Neural progenitor cell (in vitro differentiated cells): Measurements from ENCODE around the gene RBM19. TPM values are rescaled to one million over a fixed set of nuclear protein-coding genes. Genes with fewer than 3 reads are reported as not detected.

Experiments used
- DNase-seq: peaks from one replicate; pipeline ENCODE4 v3.0.0-alpha.2; 2016; ENCODE audit warnings: low spot score
- H2AFZ ChIP-seq: fragments of 200-600 bp; sonication (generic); replicated peaks from 2 replicates; pipeline ENCODE4 v1.6.1; 2016; ENCODE audit warnings: antibody characterized with exemption
- H3F3A ChIP-seq: fragments of 200-600 bp; sonication (generic); 2 replicates; pipeline ENCODE4 v1.6.1; 2016; ENCODE audit warnings: antibody characterized with exemption, low read depth
- H3K27ac ChIP-seq: fragments of 200-600 bp; sonication (generic); 2 replicates; pipeline ENCODE4 v1.5.1; 2016; ENCODE audit warnings: mild to moderate bottlenecking
- H3K27me3 ChIP-seq: fragments of 200-600 bp; sonication (generic); 2 replicates; pipeline ENCODE4 v1.6.1; 2016; ENCODE audit warnings: mild to moderate bottlenecking, moderate library complexity
- H3K36me3 ChIP-seq: fragments of 200-600 bp; sonication (generic); 2 replicates; pipeline ENCODE4 v1.5.1; 2016
- H3K4me1 ChIP-seq: fragments of 200-600 bp; sonication (generic); 2 replicates; pipeline ENCODE4 v1.6.1; 2016; ENCODE audit warnings: mixed run types
- H3K4me2 ChIP-seq: fragments of 200-600 bp; sonication (generic); 2 replicates; pipeline ENCODE4 v1.6.1; 2016
- H3K4me3 ChIP-seq: fragments of 200-600 bp; sonication (generic); 2 replicates; pipeline ENCODE4 v1.5.1; 2016
- H3K79me2 ChIP-seq: fragments of 200-600 bp; sonication (generic); 2 replicates; pipeline ENCODE4 v1.6.1; 2016; ENCODE audit warnings: low read depth
- H3K9ac ChIP-seq: fragments of 200-600 bp; sonication (generic); 2 replicates; pipeline ENCODE4 v1.6.1; 2016
- H3K9me3 ChIP-seq: fragments of 200-600 bp; sonication (generic); 2 replicates; pipeline ENCODE4 v1.5.1; 2016; ENCODE audit warnings: low read depth
- H4K20me1 ChIP-seq: fragments of 200-600 bp; sonication (generic); 2 replicates; pipeline ENCODE4 v1.6.1; 2016; ENCODE audit warnings: low read depth
- H3K27ac Mint-ChIP-seq: 3 replicates; pipeline ENCODE4 v1.8.0; 2021; ENCODE audit warnings: mixed read lengths
- H3K27me3 Mint-ChIP-seq: 2 replicates; pipeline ENCODE4 v1.8.0; 2022; ENCODE audit warnings: low read depth, mild to moderate bottlenecking, inconsistent platforms, moderate library complexity, mixed read lengths; ENCODE audit not compliant: insufficient read depth
- H3K36me3 Mint-ChIP-seq: 3 replicates; pipeline ENCODE4 v1.8.0; 2021; ENCODE audit warnings: mixed read lengths
- H3K4me1 Mint-ChIP-seq: 3 replicates; pipeline ENCODE4 v1.8.0; 2021; ENCODE audit warnings: mixed read lengths
- H3K4me3 Mint-ChIP-seq: 3 replicates; pipeline ENCODE4 v1.8.0; 2021; ENCODE audit warnings: mild to moderate bottlenecking, moderate library complexity, mixed read lengths
- H3K9me3 Mint-ChIP-seq: 3 replicates; pipeline ENCODE4 v1.8.0; 2020; ENCODE audit warnings: mixed read lengths
- CTCF ChIP-seq: fragments of 200-600 bp; sonication (generic); IDR thresholded peaks from 2 replicates; pipeline ENCODE4 v1.5.1; 2017; ENCODE audit warnings: antibody characterized with exemption, mild to moderate bottlenecking
- EZH2 ChIP-seq: fragments of 200-600 bp; sonication (generic); IDR thresholded peaks from 2 replicates; pipeline ENCODE4 v1.6.1; 2017; ENCODE audit warnings: antibody characterized with exemption, mild to moderate bottlenecking, moderate library complexity
- EZH2phosphoT487 ChIP-seq: fragments of 200-600 bp; sonication (generic); IDR thresholded peaks from 2 replicates; pipeline ENCODE4 v1.6.1; 2017; ENCODE audit warnings: antibody characterized with exemption
- total RNA-seq: library from RNA; depleted of rRNA; stranded (reverse); fragments of >200 nt; gene quantifications from 2 replicates; pipeline ENCODE4 v1.2.3, GENCODE V29; 2015; ENCODE audit warnings: low replicate concordance

The RBM19 gene
- total RNA-seq, 1 donor from 2014 or later, result 23.5 TPM

- no peaks in the 10 kb centered on the region for H3K9me3 Mint-ChIP-seq
- no peaks in the 10 kb centered on the region for H3K9me3 ChIP-seq
- H3K4me1 ChIP-seq, result peaks cover 9% of the 10 kb centered on the region
- peak overlapping the region; percentile 8 for H3K4me3 Mint-ChIP-seq
- H3K27me3 ChIP-seq, result peaks cover 45% of the 10 kb centered on the region
- no peaks in the 10 kb centered on the region for H3K36me3 ChIP-seq
- H3K27ac Mint-ChIP-seq, result no peak overlapping the region
- no peak overlapping the region for H3K27ac ChIP-seq
- H3K9ac ChIP-seq, result no peak overlapping the region
- peaks cover 3% of the 10 kb centered on the region for H3F3A ChIP-seq
- TF ChIP-seq CTCF (no peak), EZH2 (no peak), EZH2phosphoT487 (no peak)
- H4K20me1 ChIP-seq, result no peaks in the 10 kb centered on the region
- no peak for DNase-seq
- H3K4me1 Mint-ChIP-seq, result peaks cover 14% of the 10 kb centered on the region
- no peak overlapping the region for H3K4me3 ChIP-seq
- H3K36me3 Mint-ChIP-seq, result no peaks in the 10 kb centered on the region
- peaks cover 29% of the 10 kb centered on the region for H3K79me2 ChIP-seq
- H3K4me2 ChIP-seq, result no peak overlapping the region
- H2AFZ ChIP-seq, result peak overlapping the region; percentile 86
- peaks cover 16% of the 10 kb centered on the region for H3K27me3 Mint-ChIP-seq
Measured at GRCh38 chr12:113967368-113967767, 1.2 kb upstream of the RBM19 start.

GRCh38 chr12:113962733-113963132 lies 3.4 kb downstream of the RBM19 start:
- TF ChIP-seq EZH2 (no peak), CTCF (no peak), EZH2phosphoT487 (no peak)
- peaks cover 14% of the 10 kb centered on the region for H3K4me1 Mint-ChIP-seq
- no peak overlapping the region for H3K27ac ChIP-seq

DNA sequence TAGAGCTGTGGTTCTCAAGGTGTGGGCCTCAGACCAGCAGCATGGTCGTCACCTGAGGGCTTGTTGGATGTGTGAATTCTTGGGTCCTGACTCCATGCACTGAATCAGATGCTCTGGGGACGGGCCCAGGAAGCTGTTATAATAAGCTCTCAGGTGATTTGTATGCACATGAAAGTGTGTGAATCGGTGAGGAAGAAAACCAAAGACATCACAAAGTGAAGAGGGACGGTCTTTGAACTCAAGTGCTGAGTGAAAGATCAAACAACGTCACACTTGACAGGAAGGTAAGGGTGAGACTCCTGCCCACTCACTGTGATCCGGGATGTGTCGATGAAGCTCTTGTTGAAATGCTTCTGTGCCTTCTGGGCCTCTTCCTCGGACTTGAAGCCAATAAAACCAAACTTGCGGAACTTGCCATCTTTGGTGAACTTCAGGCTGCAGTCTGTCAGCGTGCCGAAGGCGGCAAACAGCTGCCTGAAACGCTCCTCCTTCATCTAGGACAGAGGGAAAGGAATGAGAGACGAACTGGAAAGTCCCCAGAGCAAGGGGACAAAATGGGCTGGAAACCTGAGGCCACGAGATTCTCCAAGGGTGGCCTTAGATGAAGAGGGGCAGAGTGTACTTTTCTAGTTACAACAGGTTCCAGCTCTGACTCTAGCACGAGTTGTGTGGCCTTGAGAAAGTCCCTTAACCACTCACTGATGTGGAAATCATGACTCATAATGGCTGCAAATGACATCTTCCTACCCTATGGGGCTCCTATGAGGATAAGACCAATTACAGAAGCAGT lies 4.0 kb downstream of the RBM19 start:
- H3K9me3 Mint-ChIP-seq, result no peaks in the 10 kb centered on the region
- Histone ChIP-seq H3F3A (peaks cover 3% of the 10 kb centered on the region), H3K27me3 (peaks cover 7% of the 10 kb centered on the region), H2AFZ (no peak overlapping the region), H3K79me2 (peaks cover 29% of the 10 kb centered on the region), H3K4me1 (peaks cover 9% of the 10 kb centered on the region), H3K27ac (no peak overlapping the region), H3K9ac (no peak overlapping the region), H3K36me3 (no peaks in the 10 kb centered on the region), H3K9me3 (no peaks in the 10 kb centered on the region), H3K4me3 (no peak overlapping the region), H3K4me2 (no peak overlapping the region), H4K20me1 (no peaks in the 10 kb centered on the region)
- no peak for TF ChIP-seq EZH2phosphoT487
- TF ChIP-seq CTCF, result no peak
- no peak for TF ChIP-seq EZH2
- peaks cover 6% of the 10 kb centered on the region for H3K27me3 Mint-ChIP-seq
- peaks cover 14% of the 10 kb centered on the region for H3K4me1 Mint-ChIP-seq
- DNase-seq, result no peak
- peaks cover 4% of the 10 kb centered on the region for H3K36me3 Mint-ChIP-seq
- no peak overlapping the region for H3K4me3 Mint-ChIP-seq
- H3K27ac Mint-ChIP-seq, result no peak overlapping the region

More at GRCh38 chr12:113962733-113963132, 3.4 kb downstream of the RBM19 start:
- Histone ChIP-seq H3K9ac (no peak overlapping the region), H4K20me1 (no peaks in the 10 kb centered on the region), H3K9me3 (no peaks in the 10 kb centered on the region), H3K4me2 (no peak overlapping the region), H3K79me2 (peaks cover 29% of the 10 kb centered on the region), H3K36me3 (no peaks in the 10 kb centered on the region), H3F3A (peaks cover 3% of the 10 kb centered on the region), H3K27me3 (peaks cover 13% of the 10 kb centered on the region), H3K4me1 (peaks cover 9% of the 10 kb centered on the region), H3K4me3 (no peak overlapping the region), H2AFZ (no peak overlapping the region)
- H3K9me3 Mint-ChIP-seq, result no peaks in the 10 kb centered on the region
- no peak for DNase-seq
- no peak overlapping the region for H3K4me3 Mint-ChIP-seq
- H3K27me3 Mint-ChIP-seq, result peaks cover 7% of the 10 kb centered on the region
- H3K36me3 Mint-ChIP-seq, result peaks cover 4% of the 10 kb centered on the region
- no peak overlapping the region for H3K27ac Mint-ChIP-seq
